GM18508 (cell line): ENCODE results near the gene ACOT8.
"Not testable (repeated sequence)": the region's sequence is repeated elsewhere in the genome, so short reads cannot be mapped to it uniquely, and the experiment has no call there.

Experiments
- ATAC-seq: cut with Tn5 transposase; IDR thresholded peaks from one replicate; pipeline ENCODE4 v1.9.1; 2021; ENCODE audit warnings: moderate number of reproducible peaks; ENCODE audit not compliant: insufficient read depth, unreplicated experiment

ACOT8 gene

DNA sequence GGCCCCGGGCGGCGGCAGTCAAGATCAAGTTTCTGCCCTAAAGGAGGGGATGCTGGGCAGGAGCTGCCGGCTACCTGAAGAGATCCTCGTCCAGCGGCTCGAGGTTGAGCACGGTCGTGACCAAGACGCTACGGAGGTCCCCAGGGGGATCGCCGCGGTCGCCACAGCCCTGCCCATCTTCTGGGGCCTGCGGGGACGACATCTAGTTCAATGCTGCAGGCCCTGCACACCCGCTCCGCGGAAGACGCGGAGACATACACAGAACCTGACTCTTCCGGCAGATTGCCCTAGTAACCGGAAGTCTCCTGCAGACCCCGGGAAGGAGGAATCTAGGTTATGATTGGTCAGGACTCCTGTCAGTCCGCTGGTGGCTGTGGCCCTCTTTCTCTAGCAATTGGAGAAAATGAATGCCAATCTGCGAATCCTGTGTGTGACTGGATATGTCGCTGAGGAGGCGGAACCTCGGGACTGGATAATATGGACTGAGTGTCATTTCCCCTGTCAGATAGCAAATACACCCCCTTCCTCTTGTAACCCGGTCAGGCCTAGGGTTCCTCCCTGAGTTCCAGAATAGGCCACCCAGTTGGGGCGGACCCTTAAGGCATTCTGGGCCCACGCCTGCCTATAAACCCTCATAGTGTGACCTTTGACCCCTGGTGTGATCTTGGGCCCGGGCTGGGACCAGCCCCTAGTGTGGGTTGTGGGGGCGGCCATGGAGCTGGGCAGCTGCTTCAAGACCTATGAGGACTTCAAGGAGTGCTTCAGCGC is at the start of gene ACOT8, which contains the start of gene ZSWIM3:
Gene ACOT8, minus strand, starts transcription at position 279 of the 768 bp plus-strand sequence. Its CDS starts 77 bp downstream, at position 202.
Gene ZSWIM3, plus strand, starts transcription at position 501 of the 768 bp plus-strand sequence. Its CDS starts 212 bp downstream, at position 713.
- ATAC-seq, result peak; percentile 91

DNA sequence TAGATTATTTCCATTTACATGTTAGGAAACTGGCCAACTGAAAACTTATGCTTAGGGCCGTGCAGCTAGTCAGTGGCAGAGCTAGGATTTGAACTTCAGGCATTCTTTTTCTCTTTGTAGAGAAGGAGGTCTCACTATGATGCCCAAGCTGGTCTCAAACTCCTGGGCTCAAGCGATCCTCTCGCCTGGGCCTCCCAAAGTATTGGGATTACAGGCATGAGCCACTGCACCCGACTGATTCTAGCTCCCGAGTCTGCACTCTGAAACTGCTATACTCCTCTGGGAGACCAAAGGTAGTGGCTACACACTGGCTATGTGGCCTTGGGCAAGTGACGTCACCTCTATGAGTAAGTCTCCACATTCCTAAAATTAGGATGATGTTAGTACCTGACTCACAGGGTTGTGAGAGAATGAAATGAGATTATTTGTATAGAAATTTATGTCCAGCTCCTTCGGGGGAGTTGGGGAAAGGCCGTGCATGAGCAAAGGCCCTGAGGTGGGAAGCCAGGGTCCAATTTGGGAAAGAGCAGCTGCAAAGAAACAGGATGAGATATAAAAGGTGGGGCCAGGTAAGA is 48.4 kb upstream of the ACOT8 start:
- ATAC-seq, result no peak

DNA sequence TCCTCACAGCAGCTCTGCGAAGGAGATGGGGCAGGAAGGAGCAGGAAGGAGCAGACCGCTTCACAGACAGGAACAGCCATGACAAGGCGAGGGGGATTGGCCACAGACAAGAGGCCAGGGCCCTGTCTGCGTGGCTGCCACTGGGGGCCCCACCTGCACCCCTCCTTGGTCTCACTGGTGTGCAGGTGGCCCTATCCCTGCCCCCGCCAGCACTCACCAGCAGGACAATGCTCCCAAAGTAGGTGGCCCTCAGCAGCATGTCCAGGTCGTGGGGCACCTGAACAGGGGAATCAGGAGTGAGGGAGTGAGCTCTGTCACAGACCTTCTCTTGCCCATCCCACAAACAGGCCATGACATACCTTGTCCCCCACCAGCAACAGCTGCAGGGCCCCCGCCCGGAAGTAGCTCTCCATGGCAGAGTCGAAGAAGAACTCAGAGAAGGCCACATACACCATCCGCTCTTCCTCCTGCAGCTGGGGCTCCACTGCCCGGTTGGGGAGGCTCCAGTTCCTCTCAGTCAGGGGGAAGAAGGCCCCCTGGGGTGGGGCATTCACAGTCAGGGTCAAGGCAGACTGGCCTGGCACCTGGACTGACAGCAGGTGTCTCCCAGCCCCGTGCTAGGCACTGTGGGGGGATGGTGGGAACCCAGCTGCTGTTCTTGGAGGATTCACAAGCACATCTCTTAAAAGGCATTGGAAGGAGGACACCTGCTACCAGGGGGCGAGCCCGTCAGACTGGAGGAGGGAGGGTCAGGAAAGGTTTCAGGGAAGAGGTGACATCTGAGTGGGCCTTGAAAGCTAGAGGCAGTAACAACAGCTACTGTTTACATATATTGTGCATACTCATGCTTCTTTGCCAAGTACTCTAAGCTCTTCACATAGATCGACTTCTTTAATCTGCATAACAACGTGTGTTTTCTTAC is 47.7 kb upstream of the ACOT8 start:
- ATAC-seq, result no peak

DNA sequence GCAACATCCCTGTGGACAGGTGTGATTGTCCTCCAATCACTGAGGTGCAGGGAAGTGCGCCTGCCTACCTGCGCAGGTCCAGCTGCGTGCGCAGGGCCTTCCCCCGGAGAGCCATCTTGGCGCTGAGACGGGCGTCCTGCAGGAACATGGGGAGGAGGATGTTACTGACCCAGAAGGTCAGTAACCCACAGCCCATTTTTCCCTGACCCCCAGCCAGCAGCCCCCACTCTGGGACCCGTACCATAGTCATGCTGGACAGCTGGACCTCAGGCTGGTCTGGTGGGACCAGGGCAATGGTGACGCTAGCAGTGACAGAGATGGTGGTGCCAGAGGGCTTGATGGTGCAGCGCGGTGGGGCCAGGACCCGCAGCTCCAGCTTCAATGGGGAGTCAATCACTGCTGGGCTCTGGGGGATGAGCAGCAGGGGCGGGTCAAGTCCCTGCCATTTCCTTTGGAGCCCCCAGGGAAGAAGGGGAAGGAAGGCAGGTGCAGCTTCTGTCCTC is 45.1 kb upstream of the ACOT8 start:
- no peak for ATAC-seq

DNA sequence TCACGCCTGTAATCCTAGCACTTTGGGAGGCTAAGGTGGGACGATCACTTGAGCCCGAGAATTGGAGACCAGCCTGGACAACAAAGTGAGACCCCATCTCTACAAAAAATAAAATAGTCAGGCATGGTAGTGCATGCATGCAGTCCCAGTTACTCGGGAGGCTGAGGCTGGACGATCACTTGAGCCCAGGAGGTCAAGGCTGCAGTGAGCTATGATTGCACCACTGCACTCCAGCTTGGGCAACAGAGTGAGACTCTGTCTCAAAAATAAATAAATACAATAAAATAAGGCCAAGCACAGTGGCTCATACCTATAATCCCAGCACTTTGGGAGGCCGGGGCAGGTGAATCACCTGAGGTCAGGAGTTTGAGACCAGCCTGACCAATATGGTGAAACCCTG is 44.1 kb upstream of the ACOT8 start:
- ATAC-seq, result not testable (repeated sequence)

DNA sequence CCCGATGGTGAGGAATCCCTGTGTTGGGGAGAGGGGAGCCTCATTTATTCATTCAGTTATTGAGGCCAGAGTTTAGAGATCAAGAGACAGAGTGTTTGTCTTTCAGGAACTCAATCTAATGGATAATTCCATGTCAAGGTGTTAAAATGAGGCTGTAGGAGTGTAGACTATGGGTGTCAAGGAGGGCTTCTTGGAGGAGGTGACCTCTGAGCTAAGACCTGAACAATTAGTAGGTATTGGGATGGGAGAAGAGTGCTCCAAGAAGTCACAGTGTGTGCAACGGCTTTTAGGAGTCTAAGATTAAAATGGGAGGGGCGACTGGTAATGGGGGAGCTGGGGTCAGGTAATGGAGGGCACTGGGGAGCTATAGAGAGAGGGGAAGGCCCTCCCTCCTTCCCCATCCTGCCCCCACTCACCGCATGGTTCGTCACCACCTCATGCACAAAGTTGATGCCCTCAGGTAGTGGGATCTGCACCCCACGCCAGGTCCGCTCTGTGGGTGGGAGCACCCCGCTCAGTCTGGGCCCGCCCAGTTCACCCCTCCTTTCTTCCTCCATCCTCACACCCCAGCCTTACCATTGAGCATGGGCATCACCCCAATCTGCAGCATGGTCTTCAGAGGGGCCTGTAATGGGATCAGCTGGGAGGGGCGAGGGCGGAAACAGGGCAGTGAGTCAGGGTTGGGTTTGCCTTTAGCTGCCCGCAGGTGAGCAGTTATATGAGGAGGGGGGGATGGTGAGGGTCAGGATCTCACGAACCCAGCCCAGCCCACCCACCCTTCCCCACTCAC is 42.0 kb upstream of the ACOT8 start:
- ATAC-seq, result no peak

DNA sequence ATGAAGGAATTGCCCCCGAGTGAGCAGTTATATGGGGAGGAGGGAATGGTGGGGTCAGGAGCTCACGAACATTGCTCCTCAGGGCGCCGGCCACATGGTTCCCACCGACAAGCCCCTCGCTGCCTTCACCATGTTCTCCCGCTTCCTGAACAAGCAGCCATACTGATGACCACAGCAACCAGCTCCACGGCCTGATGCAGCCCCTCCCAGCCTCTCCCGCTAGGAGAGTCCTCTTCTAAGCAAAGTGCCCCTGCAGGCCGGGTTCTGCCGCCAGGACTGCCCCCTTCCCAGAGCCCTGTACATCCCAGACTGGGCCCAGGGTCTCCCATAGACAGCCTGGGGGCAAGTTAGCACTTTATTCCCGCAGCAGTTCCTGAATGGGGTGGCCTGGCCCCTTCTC is 41.1 kb upstream of the ACOT8 start:
- no peak for ATAC-seq

DNA sequence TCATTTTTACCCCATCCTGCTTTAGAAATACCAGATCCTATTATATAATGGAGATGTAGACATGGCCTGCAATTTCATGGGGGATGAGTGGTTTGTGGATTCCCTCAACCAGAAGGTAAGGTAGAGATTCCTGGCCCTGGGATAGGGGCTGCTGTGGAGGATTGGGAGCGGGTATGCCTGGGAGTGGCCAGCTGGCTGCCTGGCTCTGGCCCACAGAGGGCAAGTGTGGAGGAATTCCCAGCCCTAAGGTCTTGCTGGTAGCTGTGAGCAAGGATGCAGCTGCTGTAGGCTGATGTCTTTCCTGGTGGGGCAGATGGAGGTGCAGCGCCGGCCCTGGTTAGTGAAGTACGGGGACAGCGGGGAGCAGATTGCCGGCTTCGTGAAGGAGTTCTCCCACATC is 40.5 kb upstream of the ACOT8 start:
- no peak for ATAC-seq

DNA sequence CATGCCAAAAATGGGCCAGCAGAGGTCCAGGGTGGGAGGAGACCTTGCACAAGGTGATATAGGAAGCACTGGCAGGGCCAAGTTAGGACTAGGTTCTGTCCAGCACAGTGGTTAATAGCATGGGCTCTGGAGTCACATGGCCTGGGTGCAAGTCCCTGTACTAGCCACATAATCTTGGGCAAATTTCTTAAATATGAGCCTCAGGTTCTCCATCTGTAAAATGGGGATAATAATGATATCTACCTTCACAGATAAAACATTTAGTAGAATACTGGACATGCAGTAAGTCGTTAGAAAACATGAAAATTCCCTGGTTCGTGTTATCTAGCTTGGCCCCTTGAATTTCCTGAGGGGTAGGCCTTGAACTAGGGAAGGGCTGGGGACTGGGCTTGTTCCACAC is 40.1 kb upstream of the ACOT8 start:
- ATAC-seq, result no peak

DNA sequence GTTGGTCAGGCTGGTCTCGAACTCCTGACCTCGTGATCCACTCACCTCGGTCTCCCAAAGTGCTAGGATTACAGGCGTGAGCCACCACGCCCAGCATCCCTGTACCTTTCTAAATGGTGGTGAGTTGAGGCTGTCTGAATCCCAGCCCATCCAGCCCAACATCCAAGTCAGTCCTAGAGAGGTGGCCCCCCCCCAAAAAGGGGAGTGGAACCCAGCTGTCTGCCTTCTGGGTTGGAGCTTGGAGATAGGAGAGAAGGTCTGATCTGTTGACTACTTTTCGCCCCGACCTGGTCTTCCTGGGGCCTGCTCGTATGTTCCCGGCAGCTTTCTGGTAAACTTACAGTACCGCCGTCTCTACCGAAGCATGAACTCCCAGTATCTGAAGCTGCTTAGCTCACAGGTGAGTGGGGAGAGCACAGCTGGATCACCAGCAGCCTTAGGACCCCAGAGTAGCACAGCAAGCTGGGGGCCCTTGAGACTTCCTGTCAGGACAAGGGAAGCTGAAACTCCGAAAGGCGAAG is 39.5 kb upstream of the ACOT8 start:
- ATAC-seq, result no peak

DNA sequence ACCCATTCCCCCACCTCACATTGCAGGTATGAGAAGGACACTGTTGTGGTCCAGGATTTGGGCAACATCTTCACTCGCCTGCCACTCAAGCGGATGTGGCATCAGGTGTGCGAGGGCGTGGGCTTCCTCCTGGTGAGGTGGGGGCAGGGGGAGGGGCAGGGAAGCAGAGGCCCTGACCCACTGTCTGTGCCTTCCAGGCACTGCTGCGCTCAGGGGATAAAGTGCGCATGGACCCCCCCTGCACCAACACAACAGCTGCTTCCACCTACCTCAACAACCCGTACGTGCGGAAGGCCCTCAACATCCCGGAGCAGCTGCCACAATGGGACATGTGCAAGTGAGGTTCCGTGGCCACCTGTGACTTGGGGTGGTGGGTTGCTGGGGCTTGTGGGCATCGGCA is 37.6 kb upstream of the ACOT8 start:
- no peak for ATAC-seq

DNA sequence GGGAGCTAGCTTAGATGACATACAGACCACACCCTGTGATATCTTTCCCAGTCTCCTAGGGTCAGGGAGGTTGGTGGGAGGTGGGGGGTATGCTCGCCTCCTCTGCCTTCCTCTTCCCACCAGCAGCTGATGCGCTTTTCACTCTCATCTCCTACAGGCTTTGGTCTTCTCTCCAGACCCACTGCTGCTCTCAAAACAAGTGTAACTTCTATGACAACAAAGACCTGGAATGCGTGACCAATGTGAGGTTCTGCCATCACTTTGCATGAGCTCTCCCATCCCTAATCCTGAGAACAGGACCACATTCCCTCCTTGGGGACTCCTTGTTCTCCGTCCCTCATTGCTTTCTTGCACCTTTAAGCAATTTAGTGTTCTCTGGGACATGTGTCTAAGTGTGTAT is 36.6 kb upstream of the ACOT8 start:
- no peak for ATAC-seq

DNA sequence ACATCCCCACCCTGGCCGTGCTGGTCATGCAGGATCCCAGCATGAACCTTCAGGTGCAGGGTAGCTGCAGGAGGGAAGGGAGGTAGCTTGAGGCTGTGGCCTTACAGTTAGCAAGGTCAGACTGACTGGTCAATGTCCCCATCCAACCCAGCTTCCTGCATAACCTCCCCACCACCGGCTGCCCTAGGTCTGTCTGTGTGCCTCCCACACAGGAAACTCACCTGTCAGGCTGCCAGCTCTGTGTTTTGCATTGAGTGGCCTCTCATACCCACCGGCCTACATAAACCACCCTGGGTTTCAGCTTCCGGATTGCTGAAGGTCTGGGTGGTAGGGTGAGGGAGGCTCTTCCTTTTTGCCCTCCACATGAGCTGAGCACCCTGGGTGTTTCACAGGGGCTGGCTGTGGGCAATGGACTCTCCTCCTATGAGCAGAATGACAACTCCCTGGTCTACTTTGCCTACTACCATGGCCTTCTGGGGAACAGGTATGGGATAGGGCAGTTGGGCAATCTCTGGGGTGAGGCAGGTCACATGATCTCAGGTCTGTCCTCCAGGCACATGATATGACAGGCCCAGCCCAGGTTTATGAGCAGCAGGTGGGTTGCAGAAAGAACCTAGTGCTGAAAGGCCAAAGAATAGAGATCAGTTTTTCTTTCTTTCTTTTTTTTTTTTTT is 35.8 kb upstream of the ACOT8 start:
- ATAC-seq, result no peak

DNA sequence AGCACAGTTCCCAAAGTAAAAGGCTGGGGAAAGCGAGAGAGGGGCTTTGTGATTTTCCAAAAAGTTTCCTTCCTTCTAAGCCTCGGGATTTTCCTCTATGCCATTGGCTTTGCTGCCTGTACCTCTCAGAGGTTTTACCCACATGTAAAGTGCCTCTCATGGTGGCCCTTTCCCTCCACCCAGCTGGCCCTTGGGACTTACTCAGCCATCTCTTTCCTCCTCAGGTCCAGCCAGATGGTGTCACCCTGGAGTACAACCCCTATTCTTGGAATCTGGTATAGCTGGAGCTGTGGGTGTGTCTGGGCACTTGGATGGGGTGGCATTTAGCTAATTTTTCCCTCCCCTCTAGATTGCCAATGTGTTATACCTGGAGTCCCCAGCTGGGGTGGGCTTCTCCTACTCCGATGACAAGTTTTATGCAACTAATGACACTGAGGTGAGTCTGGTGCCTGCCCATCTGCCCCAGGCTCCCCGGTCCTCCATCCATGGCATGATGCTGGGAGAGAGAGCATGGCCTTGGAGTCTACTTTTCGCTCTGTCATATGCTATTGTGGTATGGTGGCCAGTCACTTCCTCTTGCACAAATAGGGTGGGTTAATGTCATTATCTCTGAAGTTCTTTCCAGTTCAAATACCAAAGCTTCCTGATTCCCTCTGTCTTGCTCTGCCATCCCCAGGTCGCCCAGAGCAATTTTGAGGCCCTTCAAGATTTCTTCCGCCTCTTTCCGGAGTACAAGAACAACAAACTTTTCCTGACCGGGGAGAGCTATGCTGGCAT is 35.0 kb upstream of the ACOT8 start:
- no peak for ATAC-seq

DNA sequence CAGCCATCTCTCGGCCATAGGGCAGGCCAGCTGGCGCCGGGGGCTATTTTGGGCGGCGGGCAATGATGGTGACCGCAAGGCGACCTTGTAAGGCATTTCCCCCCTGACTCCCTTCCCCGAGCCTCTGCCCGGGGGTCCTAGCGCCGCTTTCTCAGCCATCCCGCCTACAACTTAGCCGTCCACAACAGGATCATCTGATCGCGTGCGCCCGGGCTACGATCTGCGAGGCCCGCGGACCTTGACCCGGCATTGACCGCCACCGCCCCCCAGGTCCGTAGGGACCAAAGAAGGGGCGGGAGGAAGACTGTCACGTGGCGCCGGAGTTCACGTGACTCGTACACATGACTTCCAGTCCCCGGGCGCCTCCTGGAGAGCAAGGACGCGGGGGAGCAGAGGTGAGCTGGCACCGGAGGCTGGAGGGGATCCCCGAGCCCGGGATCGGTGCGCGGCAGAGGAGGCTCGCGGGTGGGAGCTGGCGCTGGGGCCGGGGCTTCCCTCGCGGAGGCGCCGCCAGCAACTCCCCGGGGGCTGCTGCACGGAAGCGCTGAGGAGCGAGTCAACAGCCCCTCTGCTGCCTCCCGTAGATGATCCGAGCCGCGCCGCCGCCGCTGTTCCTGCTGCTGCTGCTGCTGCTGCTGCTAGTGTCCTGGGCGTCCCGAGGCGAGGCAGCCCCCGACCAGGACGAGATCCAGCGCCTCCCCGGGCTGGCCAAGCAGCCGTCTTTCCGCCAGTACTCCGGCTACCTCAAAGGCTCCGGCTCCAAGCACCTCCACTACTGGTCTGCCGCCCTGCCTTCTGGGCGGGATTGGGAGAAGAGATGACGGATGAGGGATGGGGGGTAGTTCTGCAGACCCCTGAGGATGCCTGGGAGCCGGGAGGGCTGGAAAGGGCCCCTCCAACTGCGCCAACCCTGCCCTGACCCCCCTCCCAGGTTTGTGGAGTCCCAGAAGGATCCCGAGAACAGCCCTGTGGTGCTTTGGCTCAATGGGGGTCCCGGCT is 34.1 kb upstream of the ACOT8 start, which contains the start of the genes CTSA and NEURL2:
Gene CTSA, plus strand, starts transcription at position 351 of the 999 bp plus-strand sequence. Its CDS starts 234 bp downstream, at position 585.
Gene NEURL2, minus strand, starts transcription at position 224 of the 999 bp plus-strand sequence. Its CDS starts 217 bp downstream, at position 7.
- peak; percentile 38 for ATAC-seq

DNA sequence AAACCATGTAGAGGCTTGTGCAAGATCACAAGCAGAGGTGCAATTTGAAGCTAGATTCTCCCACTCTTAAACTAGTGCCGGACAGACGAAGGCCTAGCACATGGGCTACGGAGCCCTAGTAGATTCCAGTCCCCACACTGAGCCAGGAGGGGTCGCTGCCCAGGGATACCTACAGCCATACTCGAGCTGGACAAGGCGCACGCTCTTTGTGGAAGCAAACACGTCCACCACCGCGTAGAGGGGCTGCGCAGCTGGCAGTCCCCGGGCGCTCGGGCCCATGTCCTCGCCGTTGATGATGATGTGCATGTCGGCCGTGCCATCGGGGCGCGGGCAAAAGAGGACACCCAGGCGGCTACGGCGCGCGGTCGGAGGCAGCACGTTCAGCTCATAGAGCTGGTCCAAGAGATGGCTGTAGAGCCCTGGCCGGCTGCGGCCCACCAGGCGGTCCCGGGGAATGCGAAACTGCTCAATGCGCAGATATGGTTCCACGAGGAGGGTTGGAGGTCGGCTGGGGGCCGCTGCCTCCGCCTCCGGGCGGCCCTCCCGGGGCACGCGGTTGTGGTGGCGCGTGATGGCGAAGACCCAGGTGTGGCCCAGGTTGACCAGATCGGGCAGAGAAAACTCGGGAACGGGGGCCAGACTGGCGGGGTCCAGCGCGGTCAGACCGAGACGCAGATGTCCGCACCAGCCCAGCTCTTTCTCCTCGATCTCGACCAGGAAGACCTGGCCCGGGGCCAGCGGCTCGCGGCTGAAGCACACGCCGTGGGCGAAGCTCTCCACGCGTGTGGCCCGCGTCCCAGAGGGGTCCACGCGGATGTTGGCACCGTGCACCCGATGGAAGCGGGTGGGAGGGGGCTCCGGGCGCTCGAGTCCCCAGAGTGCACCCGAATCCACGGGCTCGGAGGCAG is 33.1 kb upstream of the ACOT8 start:
- ATAC-seq, result no peak
